Fibroblast of lung (primary cell): Measurements from ENCODE around the gene CTSZ.

Source experiments
- EZH2 ChIP-seq: IDR thresholded peaks from 2 replicates; pipeline ENCODE4 v1.5.1; 2012; ENCODE audit warnings: low read length, control low read depth, mild to moderate bottlenecking; ENCODE audit errors: missing control alignments
- TF ChIP-seq, protein P1 (sequence below), 2 donors: IDR thresholded peaks in 1 of 2; conservative IDR thresholded peaks in 1 of 2; 1 replicate in 1 of 2; 2 replicates in 1 of 2; pipeline ENCODE4 v1.5.1; 2011 to 2012; ENCODE audit warnings: low read length in 2 of 2, control low read depth in 1 of 2, inconsistent platforms in 1 of 2, low read depth in 1 of 2, mild to moderate bottlenecking in 1 of 2

DNA sequence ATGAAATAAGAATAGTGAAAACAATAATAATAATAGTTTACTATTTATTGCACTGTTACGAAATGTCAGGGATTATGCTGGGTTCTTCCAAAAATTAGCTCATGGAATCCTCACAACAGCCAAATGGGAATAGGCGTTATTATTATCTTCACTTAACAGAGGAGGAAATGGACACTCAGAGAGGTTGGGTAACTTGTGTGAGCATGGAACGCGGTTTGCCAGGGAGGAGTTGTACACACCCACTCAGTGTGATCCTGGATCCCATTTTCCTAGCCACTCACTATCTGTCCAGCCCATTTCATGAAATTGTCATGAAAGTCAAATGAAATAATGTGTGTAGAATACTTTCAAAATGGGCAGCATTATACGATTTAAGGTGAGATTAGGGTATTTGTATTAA, 21.4 kb downstream of the CTSZ start:
- TF ChIP-seq, protein P1, sequence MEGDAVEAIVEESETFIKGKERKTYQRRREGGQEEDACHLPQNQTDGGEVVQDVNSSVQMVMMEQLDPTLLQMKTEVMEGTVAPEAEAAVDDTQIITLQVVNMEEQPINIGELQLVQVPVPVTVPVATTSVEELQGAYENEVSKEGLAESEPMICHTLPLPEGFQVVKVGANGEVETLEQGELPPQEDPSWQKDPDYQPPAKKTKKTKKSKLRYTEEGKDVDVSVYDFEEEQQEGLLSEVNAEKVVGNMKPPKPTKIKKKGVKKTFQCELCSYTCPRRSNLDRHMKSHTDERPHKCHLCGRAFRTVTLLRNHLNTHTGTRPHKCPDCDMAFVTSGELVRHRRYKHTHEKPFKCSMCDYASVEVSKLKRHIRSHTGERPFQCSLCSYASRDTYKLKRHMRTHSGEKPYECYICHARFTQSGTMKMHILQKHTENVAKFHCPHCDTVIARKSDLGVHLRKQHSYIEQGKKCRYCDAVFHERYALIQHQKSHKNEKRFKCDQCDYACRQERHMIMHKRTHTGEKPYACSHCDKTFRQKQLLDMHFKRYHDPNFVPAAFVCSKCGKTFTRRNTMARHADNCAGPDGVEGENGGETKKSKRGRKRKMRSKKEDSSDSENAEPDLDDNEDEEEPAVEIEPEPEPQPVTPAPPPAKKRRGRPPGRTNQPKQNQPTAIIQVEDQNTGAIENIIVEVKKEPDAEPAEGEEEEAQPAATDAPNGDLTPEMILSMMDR (conservative IDR thresholded peaks at IDR 0.05 in 1 of 2, IDR thresholded peaks at IDR 0.05 in 1 of 2; ENCODE audit: low read depth in 1 of 2, low read length in 2 of 2) = no peak
- no peak for TF ChIP-seq EZH2
